HG02610 (cell line): Measurements from ENCODE around the gene RNF121.

Experiments used
- ATAC-seq: cut with Tn5 transposase; IDR thresholded peaks from one replicate; pipeline ENCODE4 v1.9.1; 2021; ENCODE audit warnings: mild to moderate bottlenecking, moderate library complexity; ENCODE audit not compliant: unreplicated experiment

Gene RNF121

GRCh38 chr11:71933141-71933933 is 4.5 kb downstream of the RNF121 start:
- ATAC-seq, result no peak

GRCh38 chr11:71934213-71934612 is 5.4 kb downstream of the RNF121 start:
- no peak for ATAC-seq

- no peak for ATAC-seq
Measured at GRCh38 chr11:71935338-71935925, 6.6 kb downstream of the RNF121 start.

GRCh38 chr11:71936825-71937224 is 8.0 kb downstream of the RNF121 start:
- ATAC-seq, result no peak

GRCh38 chr11:71937826-71938225 is 9.0 kb downstream of the RNF121 start:
- no peak for ATAC-seq

- no peak for ATAC-seq
Measured at GRCh38 chr11:71940561-71941219, 11.8 kb downstream of the RNF121 start.

- ATAC-seq, result peak; percentile 68
Measured at GRCh38 chr11:71946144-71946571, 17.3 kb downstream of the RNF121 start.

- ATAC-seq, result no peak
Measured at GRCh38 chr11:71947498-71947897, 18.7 kb downstream of the RNF121 start.

GRCh38 chr11:71948314-71949027 is 19.6 kb downstream of the RNF121 start:
- no peak for ATAC-seq

GRCh38 chr11:71949034-71949433 is 20.2 kb downstream of the RNF121 start:
- no peak for ATAC-seq

- ATAC-seq, result no peak
Measured at GRCh38 chr11:71951741-71952310, 23.0 kb downstream of the RNF121 start.

- ATAC-seq, result no peak
Measured at GRCh38 chr11:71955898-71956456, 27.1 kb downstream of the RNF121 start.

GRCh38 chr11:71962428-71963038 is 33.7 kb downstream of the RNF121 start:
- ATAC-seq, result peak; percentile 68

GRCh38 chr11:71963468-71963867 is 34.6 kb downstream of the RNF121 start:
- ATAC-seq, result no peak

- no peak for ATAC-seq
Measured at GRCh38 chr11:71964641-71965040, 35.8 kb downstream of the RNF121 start.

GRCh38 chr11:71971680-71972079 is 42.8 kb downstream of the RNF121 start:
- no peak for ATAC-seq

GRCh38 chr11:71976551-71976950 is 47.7 kb downstream of the RNF121 start:
- no peak for ATAC-seq

GRCh38 chr11:71977090-71977489 is 48.2 kb downstream of the RNF121 start:
- no peak for ATAC-seq

- ATAC-seq, result no peak
Measured at GRCh38 chr11:71977743-71978418, 49.0 kb downstream of the RNF121 start.

GRCh38 chr11:71979094-71979493 is 50.2 kb downstream of the RNF121 start:
- no peak for ATAC-seq
